ENCODE results near the gene DAB1. TPM values are rescaled to one million over a fixed set of nuclear protein-coding genes. Genes with fewer than 3 reads are reported as not detected.

Gene DAB1
- total and polyA plus RNA-seq, 2 of the 8 experiments (the other 6 are each of a cell fraction or from before 2014, with no cell fraction given) = 4.4 to 11.8 TPM

- no peak overlapping the region for H2AK5ac ChIP-seq (ENCODE audit: low read depth, low read length)
- no peak overlapping the region for H2BK20ac ChIP-seq (ENCODE audit: low read length)
- 87% methylated on average over 3 of the region's 3 CpGs; no CpG with 5 or more reads in 1 of the 2 experiments for WGBS, 2 experiments (ENCODE audit: extremely low coverage in 1 of 2, insufficient coverage in 1 of 2, insufficient read length in 1 of 2, insufficient replicate concordance in 2 of 2, low coverage in 1 of 2, low lambda C conversion rate in 2 of 2, missing lambda C conversion rate in 1 of 2)
- no peaks in the 10 kb centered on the region for H3K36me3 ChIP-seq (ENCODE audit: control insufficient read depth in 2 of 4, insufficient read depth in 4 of 4, low read length in 3 of 4)
- no peaks in the 10 kb centered on the region for H3K27me3 ChIP-seq (replicated peaks in 1 of 4; ENCODE audit: control insufficient read depth in 3 of 4, extremely low read depth in 1 of 4, insufficient read depth in 3 of 4, low read length in 3 of 4)
- no peak overlapping the region for H3K14ac ChIP-seq (ENCODE audit: insufficient read length)
- no peak overlapping the region for H4K5ac ChIP-seq (ENCODE audit: insufficient read length, low read depth, low read length)
- ChIA-PET CTCF (ENCODE audit: partially characterized antibody) (interaction anchor here (0.5 to 13.5 kb wide), 10 partner anchors 15 to 211 kb away, joined by 3 to 193 read pairs (median 3); no protein-coding TSS in a partner anchor), POLR2A (ENCODE audit: partially characterized antibody) (interaction anchor here (0.7 kb wide), 1 partner anchor 121 kb away, joined by 3 read pairs; no protein-coding TSS in a partner anchor)
- no peaks in the 10 kb centered on the region for H3K79me2 ChIP-seq (ENCODE audit: control insufficient read depth in 1 of 2, insufficient read depth in 2 of 2, low read length in 2 of 2)
- no peak for DNase-seq (ENCODE audit: low read depth in 1 of 2, low spot score in 2 of 2)
- H3K9ac ChIP-seq (replicated peaks in 1 of 4; ENCODE audit: extremely low read depth in 1 of 4, low read depth in 3 of 4, low read length in 3 of 4) = no peak overlapping the region
- no peak overlapping the region for H3K4me3 ChIP-seq (ENCODE audit: extremely low read depth in 1 of 4, insufficient read depth in 2 of 4, low read depth in 3 of 4, low read length in 4 of 4)
- no peak overlapping the region for H2BK5ac ChIP-seq (ENCODE audit: low read depth, low read length)
- no peak overlapping the region for H3K23ac ChIP-seq (ENCODE audit: insufficient read length)
- no peak overlapping the region for H3K27ac ChIP-seq (ENCODE audit: low read depth, low read length)
- H2BK120ac ChIP-seq (replicated peaks; ENCODE audit: low read depth, low read length) = no peak overlapping the region
- no peaks in the 10 kb centered on the region for H3K4me1 ChIP-seq (replicated peaks in 1 of 4; ENCODE audit: control insufficient read depth in 3 of 4, insufficient read depth in 4 of 4, low read length in 3 of 4)
- H4K8ac ChIP-seq (ENCODE audit: extremely low read depth, insufficient read depth, low read length) = no peak overlapping the region
- no peak overlapping the region for H3K4me2 ChIP-seq (ENCODE audit: insufficient read depth in 1 of 2, low read depth in 2 of 2, low read length in 2 of 2)
- H3K18ac ChIP-seq (ENCODE audit: extremely low read depth, low read length) = no peak overlapping the region
- no peak overlapping the region for H2BK12ac ChIP-seq (ENCODE audit: low read depth, low read length)
- H3K56ac ChIP-seq (replicated peaks; ENCODE audit: insufficient read length, low read depth, low read length) = no peak overlapping the region
- no peak for FAIRE-seq
- H3K4ac ChIP-seq (replicated peaks; ENCODE audit: insufficient read length, low read depth, low read length) = no peak overlapping the region
- no peaks in the 10 kb centered on the region for H3K79me1 ChIP-seq (ENCODE audit: low read depth, low read length)
- no peaks in the 10 kb centered on the region for H3K23me2 ChIP-seq (ENCODE audit: low read depth, low read length)
- H4K20me1 ChIP-seq (replicated peaks in 1 of 2; ENCODE audit: control insufficient read depth in 1 of 2, insufficient read depth in 2 of 2, low read length in 2 of 2) = no peaks in the 10 kb centered on the region
- no peak overlapping the region for H2BK15ac ChIP-seq (ENCODE audit: low read length)
- no peak overlapping the region for H4K91ac ChIP-seq (replicated peaks; ENCODE audit: insufficient read length, low read length)
- H2AFZ ChIP-seq (ENCODE audit: low read length) = no peak overlapping the region
- no peaks in the 10 kb centered on the region for H3K9me3 ChIP-seq (ENCODE audit: insufficient read depth in 2 of 2, low read depth in 1 of 2, low read length in 1 of 2)
- TF ChIP-seq GTF2F1 (IDR thresholded peaks at IDR 0.05; ENCODE audit: borderline replicate concordance, low read depth, low read length) = no peak
- no peak for TF ChIP-seq EZH2 (IDR thresholded peaks at IDR 0.05; ENCODE audit: low read depth, low read length, severe bottlenecking)
- no peak for TF ChIP-seq TEAD4 (IDR thresholded peaks at IDR 0.05; ENCODE audit: low read depth, low read length)
- no peak for TF ChIP-seq ATF3 (IDR thresholded peaks at IDR 0.05; ENCODE audit: insufficient read depth, low read depth, low read length)
- TF ChIP-seq CHD1 (IDR thresholded peaks at IDR 0.05; ENCODE audit: low read depth, low read length) = no peak
- TF ChIP-seq, protein P1, sequence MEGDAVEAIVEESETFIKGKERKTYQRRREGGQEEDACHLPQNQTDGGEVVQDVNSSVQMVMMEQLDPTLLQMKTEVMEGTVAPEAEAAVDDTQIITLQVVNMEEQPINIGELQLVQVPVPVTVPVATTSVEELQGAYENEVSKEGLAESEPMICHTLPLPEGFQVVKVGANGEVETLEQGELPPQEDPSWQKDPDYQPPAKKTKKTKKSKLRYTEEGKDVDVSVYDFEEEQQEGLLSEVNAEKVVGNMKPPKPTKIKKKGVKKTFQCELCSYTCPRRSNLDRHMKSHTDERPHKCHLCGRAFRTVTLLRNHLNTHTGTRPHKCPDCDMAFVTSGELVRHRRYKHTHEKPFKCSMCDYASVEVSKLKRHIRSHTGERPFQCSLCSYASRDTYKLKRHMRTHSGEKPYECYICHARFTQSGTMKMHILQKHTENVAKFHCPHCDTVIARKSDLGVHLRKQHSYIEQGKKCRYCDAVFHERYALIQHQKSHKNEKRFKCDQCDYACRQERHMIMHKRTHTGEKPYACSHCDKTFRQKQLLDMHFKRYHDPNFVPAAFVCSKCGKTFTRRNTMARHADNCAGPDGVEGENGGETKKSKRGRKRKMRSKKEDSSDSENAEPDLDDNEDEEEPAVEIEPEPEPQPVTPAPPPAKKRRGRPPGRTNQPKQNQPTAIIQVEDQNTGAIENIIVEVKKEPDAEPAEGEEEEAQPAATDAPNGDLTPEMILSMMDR (IDR thresholded peaks at IDR 0.05; ENCODE audit: control extremely low read depth in 1 of 3, insufficient read depth in 1 of 3, low read depth in 1 of 3, low read length in 3 of 3) = no peak
- TF ChIP-seq SIX5 (IDR thresholded peaks at IDR 0.05; ENCODE audit: low read depth, low read length) = no peak
- no peak for TF ChIP-seq SP2 (IDR thresholded peaks at IDR 0.05; ENCODE audit: low read length)
- TF ChIP-seq NANOG (IDR thresholded peaks at IDR 0.05; ENCODE audit: insufficient read depth, low read depth, low read length, poor library complexity, severe bottlenecking) = no peak
- TF ChIP-seq KDM1A (IDR thresholded peaks at IDR 0.05; ENCODE audit: borderline replicate concordance, low read length) = no peak
- no peak for TF ChIP-seq POLR2A (IDR thresholded peaks at IDR 0.05; ENCODE audit: control extremely low read depth in 1 of 2, low read depth in 2 of 2, low read length in 2 of 2)
- TF ChIP-seq KDM4A (IDR thresholded peaks at IDR 0.05; ENCODE audit: low read depth, low read length, severe bottlenecking) = no peak
Measured at GRCh38 chr1:56965191-56965590, 458.7 kb downstream of the DAB1 start.

Data from H1 (cell line).